ENCODE data around the gene IMMP2L.
"Not testable (repeated sequence)": the region's sequence is repeated elsewhere in the genome, so short reads cannot be mapped to it uniquely, and the experiment has no call there.

- TF ChIP-seq, protein P1, sequence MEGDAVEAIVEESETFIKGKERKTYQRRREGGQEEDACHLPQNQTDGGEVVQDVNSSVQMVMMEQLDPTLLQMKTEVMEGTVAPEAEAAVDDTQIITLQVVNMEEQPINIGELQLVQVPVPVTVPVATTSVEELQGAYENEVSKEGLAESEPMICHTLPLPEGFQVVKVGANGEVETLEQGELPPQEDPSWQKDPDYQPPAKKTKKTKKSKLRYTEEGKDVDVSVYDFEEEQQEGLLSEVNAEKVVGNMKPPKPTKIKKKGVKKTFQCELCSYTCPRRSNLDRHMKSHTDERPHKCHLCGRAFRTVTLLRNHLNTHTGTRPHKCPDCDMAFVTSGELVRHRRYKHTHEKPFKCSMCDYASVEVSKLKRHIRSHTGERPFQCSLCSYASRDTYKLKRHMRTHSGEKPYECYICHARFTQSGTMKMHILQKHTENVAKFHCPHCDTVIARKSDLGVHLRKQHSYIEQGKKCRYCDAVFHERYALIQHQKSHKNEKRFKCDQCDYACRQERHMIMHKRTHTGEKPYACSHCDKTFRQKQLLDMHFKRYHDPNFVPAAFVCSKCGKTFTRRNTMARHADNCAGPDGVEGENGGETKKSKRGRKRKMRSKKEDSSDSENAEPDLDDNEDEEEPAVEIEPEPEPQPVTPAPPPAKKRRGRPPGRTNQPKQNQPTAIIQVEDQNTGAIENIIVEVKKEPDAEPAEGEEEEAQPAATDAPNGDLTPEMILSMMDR (conservative IDR thresholded peaks at IDR 0.05) = not testable (repeated sequence)
- TF ChIP-seq ZFX (IDR thresholded peaks at IDR 0.05) = not testable (repeated sequence)
Measured at GRCh38 chr7:111469894-111470293, 92.4 kb downstream of the IMMP2L start.

Data from C4-2B (cell line).